ENCODE measurements around the gene MLLT10. TPM values are rescaled to one million over a fixed set of nuclear protein-coding genes. Genes with fewer than 3 reads are reported as not detected.
"Not testable (repeated sequence)": the region's sequence is repeated elsewhere in the genome, so short reads cannot be mapped to it uniquely, and the experiment has no call there.

MLLT10 gene
- total and polyA plus RNA-seq, 9 of the 15 experiments (the other 6 are each of a cell fraction or from before 2014, with no cell fraction given): 18.8 to 81.4 (median 64.2) TPM

GRCh38 chr10:21717437-21718054 is 183.5 kb downstream of the MLLT10 start:
- H3K4me1 ChIP-seq (replicated peaks in 1 of 2; ENCODE audit: control insufficient read depth in 2 of 2, insufficient read depth in 2 of 2, low read length in 2 of 2); H3K27me3 ChIP-seq (ENCODE audit: control insufficient read depth in 2 of 2, insufficient read depth in 2 of 2, low read length in 2 of 2); H3K9me3 ChIP-seq (replicated peaks; ENCODE audit: control insufficient read depth, insufficient read depth, low read depth, low read length); H3K9me1 ChIP-seq (ENCODE audit: control insufficient read depth, insufficient read depth, low read length); BruUV-seq (replicated peaks); ATAC-seq; H2AFZ ChIP-seq (ENCODE audit: low read depth, low read length); FAIRE-seq; H3K4me2 ChIP-seq (ENCODE audit: insufficient read depth, low read length); in situ Hi-C loops (cut with MboI); H4K20me1 ChIP-seq (replicated peaks; ENCODE audit: control insufficient read depth, insufficient read depth, low read length); H3K9ac ChIP-seq (ENCODE audit: insufficient read depth in 1 of 2, low read depth in 2 of 2, low read length in 2 of 2); H3K27ac ChIP-seq (ENCODE audit: extremely low read depth, low read depth, low read length); DNase-seq (ENCODE audit: extremely low read depth in 1 of 4, low spot score in 3 of 4); POLR2A ChIA-PET; H3K79me2 ChIP-seq (ENCODE audit: control insufficient read depth, insufficient read depth, low read length); intact Hi-C loops (cut with micrococcal nuclease); CTCF ChIA-PET (ENCODE audit: low intra/inter-chr PET ratio); H3K4me3 ChIP-seq: not testable (repeated sequence)
- 100% methylated on average over 2 of the region's 3 CpGs for WGBS (ENCODE audit: insufficient coverage, low coverage, missing lambda C conversion rate)
- TF ChIP-seq RBM22 (IDR thresholded peaks at IDR 0.05; ENCODE audit: low read depth, low read length, poor library complexity, severe bottlenecking) (peak; percentile 55), ZNF263 (CRISPR knock-in tag; IDR thresholded peaks at IDR 0.05; ENCODE audit: borderline replicate concordance) (peak; percentile 95)
- peaks cover 62% of the 10 kb centered on the region for H3K36me3 ChIP-seq (ENCODE audit: control insufficient read depth, insufficient read depth, low read length)

GRCh38 chr10:21719502-21719901 is 185.5 kb downstream of the MLLT10 start:
- H4K20me1 ChIP-seq (replicated peaks; ENCODE audit: control insufficient read depth, insufficient read depth, low read length): no peaks in the 10 kb centered on the region
- no peak overlapping the region for H2AFZ ChIP-seq (ENCODE audit: low read depth, low read length)
- no peak overlapping the region for H3K27ac ChIP-seq (ENCODE audit: extremely low read depth, low read depth, low read length)
- no peak overlapping the region for H3K4me2 ChIP-seq (ENCODE audit: insufficient read depth, low read length)
- in situ Hi-C loops (cut with MboI) (no loop called here), intact Hi-C loops (cut with micrococcal nuclease) (no loop called here)
- no peaks in the 10 kb centered on the region for H3K27me3 ChIP-seq (ENCODE audit: control insufficient read depth in 2 of 2, insufficient read depth in 2 of 2, low read length in 2 of 2)
- H3K9ac ChIP-seq (ENCODE audit: insufficient read depth in 1 of 2, low read depth in 2 of 2, low read length in 2 of 2): no peak overlapping the region
- BruUV-seq (replicated peaks): no TSS peak
- TF ChIP-seq SIX5 (IDR thresholded peaks at IDR 0.05; ENCODE audit: borderline replicate concordance in 1 of 2, insufficient read depth in 1 of 2, low read depth in 1 of 2, low read length in 2 of 2) (no peak), C11orf30 (IDR thresholded peaks at IDR 0.05; ENCODE audit: low read depth) (peak; percentile 10; the same call in 1 of the 2 replicates), ADNP (tag; IDR thresholded peaks at IDR 0.05) (0 out of 2 replicates have a peak, but pooled peaks have one; percentile 19), RBM25 (IDR thresholded peaks at IDR 0.05; ENCODE audit: low read depth, low read length, severe bottlenecking) (peak; percentile 89), FUS (optimal IDR thresholded peaks at IDR 0.05; ENCODE audit: low read depth, low read length) (no peak), ZNF77 (CRISPR knock-in tag; IDR thresholded peaks at IDR 0.05) (no peak), STAT5B (CRISPR knock-in tag; IDR thresholded peaks at IDR 0.05) (no peak), NFE2L1 (tag; IDR thresholded peaks at IDR 0.05; ENCODE audit: borderline replicate concordance, low read depth) (no peak), TFAP4 (CRISPR knock-in tag; IDR thresholded peaks at IDR 0.05; ENCODE audit: borderline replicate concordance) (no peak), ESRRA (IDR thresholded peaks at IDR 0.05; ENCODE audit: borderline replicate concordance, low read depth) (0 out of 2 replicates have a peak, but pooled peaks have one; percentile 15), HMGN3 (IDR thresholded peaks at IDR 0.05; ENCODE audit: borderline replicate concordance, extremely low read depth, insufficient read length, low read depth, low read length) (no peak), BCOR (IDR thresholded peaks at IDR 0.05) (peak; percentile 59; the same call in 1 of the 2 replicates)
- ATAC-seq (no peak), DNase-seq (ENCODE audit: extremely low read depth in 1 of 4, low spot score in 3 of 4) (no peak), FAIRE-seq (no peak)
- WGBS (ENCODE audit: insufficient coverage, low coverage, missing lambda C conversion rate): 55% methylated on average over 1 of the region's 1 CpG
- H3K4me3 ChIP-seq: no peak overlapping the region
- ChIA-PET CTCF (ENCODE audit: low intra/inter-chr PET ratio) (no interaction called here), POLR2A (interaction anchor here (0.7 kb wide), 1 partner anchor 17 kb away, joined by 3 read pairs; no protein-coding TSS in a partner anchor)
- H3K79me2 ChIP-seq (ENCODE audit: control insufficient read depth, insufficient read depth, low read length): 0 out of 3 replicates have a peak, but pooled peaks cover 3% of the 10 kb centered on the region
- no peaks in the 10 kb centered on the region for H3K9me3 ChIP-seq (replicated peaks; ENCODE audit: control insufficient read depth, insufficient read depth, low read depth, low read length)
- H3K36me3 ChIP-seq (ENCODE audit: control insufficient read depth, insufficient read depth, low read length): peaks cover 52% of the 10 kb centered on the region
- peaks cover 0 to 17% of the 10 kb centered on the region in 2 experiments; a peak in 2 of 5 replicates for H3K4me1 ChIP-seq (replicated peaks in 1 of 2; ENCODE audit: control insufficient read depth in 2 of 2, insufficient read depth in 2 of 2, low read length in 2 of 2)
- H3K9me1 ChIP-seq (ENCODE audit: control insufficient read depth, insufficient read depth, low read length): no peaks in the 10 kb centered on the region
